ENCODE data around the gene CFAP141.

DNA sequence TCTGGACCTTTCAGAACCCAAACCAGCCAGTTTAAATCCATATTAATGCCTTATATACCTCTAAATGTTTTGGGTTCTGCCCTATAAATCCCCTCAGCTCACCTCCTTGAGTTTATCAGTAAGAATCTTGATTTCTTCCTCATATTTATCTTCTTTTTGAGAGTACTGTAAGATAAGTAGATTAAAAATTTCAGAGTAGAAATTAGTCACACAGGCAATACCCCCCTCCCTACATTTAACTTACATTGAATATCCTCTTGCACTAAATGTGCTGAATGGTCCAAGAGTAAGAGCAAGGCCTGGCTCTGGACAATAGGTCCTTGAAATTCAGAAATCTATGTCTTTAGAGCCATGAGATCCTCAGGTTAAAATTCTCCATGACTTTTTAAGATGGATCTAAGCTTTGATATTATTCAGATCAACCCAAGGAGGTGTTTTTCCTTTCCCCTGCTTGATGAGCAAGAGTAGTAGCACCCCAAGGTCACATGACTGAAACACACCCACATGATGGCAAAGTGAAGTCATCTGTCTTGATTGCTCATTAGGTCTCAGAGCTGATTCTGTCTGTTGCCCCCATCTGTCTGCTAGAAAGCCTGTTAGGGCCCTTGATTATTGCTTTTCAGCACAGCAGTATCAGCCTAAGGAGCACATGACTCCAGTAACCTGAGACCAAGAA, 35.4 kb downstream of the CFAP141 start:
- TF ChIP-seq, protein P1, sequence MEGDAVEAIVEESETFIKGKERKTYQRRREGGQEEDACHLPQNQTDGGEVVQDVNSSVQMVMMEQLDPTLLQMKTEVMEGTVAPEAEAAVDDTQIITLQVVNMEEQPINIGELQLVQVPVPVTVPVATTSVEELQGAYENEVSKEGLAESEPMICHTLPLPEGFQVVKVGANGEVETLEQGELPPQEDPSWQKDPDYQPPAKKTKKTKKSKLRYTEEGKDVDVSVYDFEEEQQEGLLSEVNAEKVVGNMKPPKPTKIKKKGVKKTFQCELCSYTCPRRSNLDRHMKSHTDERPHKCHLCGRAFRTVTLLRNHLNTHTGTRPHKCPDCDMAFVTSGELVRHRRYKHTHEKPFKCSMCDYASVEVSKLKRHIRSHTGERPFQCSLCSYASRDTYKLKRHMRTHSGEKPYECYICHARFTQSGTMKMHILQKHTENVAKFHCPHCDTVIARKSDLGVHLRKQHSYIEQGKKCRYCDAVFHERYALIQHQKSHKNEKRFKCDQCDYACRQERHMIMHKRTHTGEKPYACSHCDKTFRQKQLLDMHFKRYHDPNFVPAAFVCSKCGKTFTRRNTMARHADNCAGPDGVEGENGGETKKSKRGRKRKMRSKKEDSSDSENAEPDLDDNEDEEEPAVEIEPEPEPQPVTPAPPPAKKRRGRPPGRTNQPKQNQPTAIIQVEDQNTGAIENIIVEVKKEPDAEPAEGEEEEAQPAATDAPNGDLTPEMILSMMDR (IDR thresholded peaks at IDR 0.05): no peak
- no peak for TF ChIP-seq POLR2A (IDR thresholded peaks at IDR 0.05)

All from right lobe of liver (tissue), 4 donors.